8988T (cell line): ENCODE data around the gene AIG1.
A peak's percentile ranks its signal among the peaks of the same experiment; 100 is the strongest.
"Not testable (repeated sequence)": the region's sequence is repeated elsewhere in the genome, so short reads cannot be mapped to it uniquely, and the experiment has no call there.

Experiments used
- DNase-seq: peaks from one replicate; pipeline ENCODE4 v3.0.0; 2011

AIG1 gene

DNA sequence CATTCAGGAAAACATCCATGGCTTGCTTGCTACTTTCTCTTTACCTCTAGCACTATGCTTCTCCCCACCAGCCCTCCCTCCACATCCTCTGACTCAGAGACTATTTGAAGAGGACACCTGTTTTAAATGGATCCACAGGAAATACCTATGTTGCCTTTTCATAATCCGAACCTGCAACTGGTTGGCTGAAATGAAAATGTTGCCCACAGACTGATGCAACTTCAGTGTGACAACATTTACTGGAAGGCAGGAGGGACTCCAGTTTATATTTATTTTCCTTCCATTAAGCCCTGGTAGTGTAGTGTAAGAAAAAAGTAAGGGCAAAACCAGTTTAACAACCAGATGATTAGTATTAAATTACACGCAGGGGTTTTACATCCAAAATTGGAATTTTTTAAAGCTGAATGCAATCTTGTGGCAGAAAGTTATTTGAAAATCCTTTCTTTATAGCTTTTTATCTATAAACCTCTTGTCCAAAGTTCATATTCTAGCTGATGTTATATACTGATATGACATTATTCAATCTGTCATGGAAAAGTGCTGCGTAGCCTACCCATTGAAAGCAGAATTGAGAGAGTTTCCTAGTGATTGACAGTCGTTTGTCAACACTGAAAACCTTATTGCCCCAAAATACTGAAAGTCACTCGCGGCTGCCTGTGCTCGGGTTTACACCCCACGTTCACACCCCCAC, 881 bp upstream of the AIG1 start:
- no peak for DNase-seq

DNA sequence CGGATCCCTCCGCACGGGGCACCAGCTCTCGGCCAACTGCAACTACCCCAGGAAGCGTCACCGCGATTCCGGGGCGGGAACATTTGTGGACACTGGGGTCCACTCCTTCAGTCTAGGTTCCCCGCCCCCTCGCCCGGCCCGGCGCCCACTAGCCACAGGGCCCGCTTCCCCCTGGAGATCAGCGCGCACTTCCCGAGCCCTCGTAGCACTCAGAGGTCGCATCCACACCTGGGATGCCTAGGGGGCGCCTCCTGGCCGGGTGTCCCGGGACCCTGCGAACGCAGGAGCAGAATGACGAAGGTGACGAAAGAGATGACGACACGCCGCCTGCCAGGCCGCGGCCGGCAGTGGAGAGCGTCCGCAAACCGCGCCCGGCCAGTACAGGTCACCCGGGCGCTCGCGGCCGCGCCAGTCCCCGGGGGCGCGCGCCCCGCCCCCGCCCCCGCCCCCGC, 309 bp upstream of the AIG1 start:
- peak; percentile 82 for DNase-seq

DNA sequence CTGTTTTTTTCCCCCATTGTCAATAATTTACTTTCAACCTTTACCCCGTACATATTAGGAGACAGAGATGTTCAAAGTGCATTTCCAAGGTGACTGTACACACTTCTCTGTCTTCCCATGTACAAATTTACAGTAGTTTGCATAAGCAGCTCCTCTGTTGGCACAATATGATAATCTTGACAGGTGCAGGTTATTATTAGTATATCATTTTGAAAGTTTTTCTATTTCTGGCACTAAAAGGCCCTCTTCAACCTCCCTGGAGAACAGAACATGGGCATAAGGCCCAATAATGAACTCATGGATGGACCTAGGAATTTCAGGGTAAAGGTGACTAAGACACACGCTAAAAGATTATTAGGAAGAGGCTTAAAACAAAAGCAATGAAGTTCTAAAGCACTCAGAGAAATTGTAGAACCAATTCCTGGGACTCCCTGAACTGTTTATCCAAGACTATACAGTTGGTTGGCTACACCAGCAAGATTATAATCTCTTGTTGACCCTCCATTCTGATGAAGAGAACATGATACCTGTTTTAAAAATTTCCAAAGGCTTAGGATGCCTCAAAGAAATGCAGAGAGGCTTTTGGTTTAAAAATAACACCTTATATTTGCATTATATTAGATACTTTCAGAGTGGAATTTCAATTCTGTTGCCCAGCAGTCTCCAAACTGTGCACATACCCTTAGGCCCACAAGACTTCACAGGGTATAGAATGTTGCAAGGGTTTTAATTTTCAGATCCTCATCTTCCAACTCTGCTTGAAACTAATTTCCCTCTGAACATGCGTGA, 1.1 kb downstream of the AIG1 start:
- DNase-seq, result no peak

DNA sequence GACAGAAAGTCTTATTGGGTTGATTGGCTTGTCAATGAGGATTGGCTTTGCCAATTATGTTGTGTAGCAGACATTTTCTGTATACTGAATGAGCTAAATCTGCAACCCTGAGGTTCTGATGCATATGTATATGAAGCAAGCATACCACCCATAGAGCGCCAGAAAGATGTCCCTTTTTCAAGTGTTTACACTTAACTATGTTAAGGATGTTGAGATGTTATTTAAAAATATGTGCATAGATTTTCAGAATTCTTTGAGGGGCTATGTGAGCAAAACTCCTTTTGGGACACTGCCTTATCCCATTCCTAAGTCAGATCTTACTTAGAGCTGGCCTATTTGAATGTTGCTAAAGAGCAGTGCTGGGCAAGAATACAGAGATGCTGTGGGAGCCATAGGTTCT, 1.9 kb downstream of the AIG1 start:
- DNase-seq, result no peak

DNA sequence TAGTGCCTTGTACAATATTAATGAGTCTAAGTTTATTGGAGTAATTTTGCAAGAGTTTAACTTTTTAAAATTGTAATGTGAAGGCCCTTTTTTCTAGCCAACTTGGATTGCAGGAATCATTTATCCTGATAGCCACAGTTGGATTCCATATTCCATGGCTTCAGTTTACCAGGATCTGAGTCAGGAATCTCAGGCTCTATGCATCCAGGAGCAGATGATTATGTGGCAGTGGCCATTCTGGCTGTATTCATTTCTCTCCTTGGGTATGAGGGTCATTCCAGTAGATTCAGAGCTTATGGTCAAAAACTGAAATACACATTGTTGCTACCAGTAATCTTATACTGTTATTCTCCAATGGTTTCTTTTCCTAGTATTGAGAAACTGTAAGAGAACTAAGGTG, 2.9 kb downstream of the AIG1 start:
- DNase-seq, result no peak

DNA sequence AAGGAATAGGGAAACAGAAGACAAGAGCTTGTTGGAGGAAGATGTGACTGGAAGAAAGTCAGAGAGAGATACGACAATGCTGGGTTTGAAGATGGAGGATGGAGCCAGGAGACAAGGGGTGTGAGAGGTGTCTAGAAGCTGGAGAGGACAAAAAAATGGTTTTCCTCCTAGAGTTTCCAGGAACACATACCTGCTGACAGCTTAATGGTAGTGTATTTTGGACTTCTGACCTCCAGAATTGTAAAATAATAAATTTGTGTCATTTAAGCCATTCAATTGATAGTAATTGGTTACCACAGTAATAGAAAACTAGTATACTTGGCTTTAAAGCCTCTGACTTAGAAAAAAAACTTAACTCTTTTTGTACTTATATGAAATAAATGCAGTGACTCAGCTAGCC, 3.6 kb downstream of the AIG1 start:
- no peak for DNase-seq

DNA sequence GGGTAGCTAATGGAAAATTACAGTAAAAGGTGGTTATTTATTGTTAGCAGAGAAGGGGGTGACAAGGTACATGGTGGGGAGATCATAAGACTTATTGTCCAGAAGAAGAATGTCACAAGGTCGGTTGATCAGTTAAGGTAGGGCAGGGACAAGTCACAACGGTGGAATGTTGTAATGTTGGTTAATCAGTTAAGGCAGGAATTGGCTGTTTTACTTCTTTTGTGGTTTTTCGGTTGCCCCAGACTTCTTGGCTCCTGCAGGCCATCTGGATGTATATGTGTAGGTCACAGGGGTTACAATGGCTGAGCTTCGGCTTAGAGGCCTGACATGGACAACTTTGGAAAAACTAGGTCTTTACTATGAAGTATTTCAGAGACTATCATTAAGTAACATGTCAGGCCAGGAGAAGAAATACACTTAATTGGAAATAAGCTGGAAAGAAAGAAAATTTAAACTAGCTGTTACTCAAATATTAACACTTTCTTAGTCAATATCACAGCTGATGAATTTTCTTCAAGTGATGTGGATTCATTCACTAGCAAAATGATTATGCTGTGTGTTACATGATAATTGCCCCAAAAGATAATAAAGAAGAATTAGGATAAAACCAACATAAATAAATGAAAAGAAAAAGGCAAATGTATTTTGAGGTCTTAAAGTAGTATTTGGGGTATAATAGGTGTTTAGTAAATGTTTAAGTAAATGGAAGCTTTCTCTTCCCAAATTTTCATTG, 4.4 kb downstream of the AIG1 start:
- no peak for DNase-seq

DNA sequence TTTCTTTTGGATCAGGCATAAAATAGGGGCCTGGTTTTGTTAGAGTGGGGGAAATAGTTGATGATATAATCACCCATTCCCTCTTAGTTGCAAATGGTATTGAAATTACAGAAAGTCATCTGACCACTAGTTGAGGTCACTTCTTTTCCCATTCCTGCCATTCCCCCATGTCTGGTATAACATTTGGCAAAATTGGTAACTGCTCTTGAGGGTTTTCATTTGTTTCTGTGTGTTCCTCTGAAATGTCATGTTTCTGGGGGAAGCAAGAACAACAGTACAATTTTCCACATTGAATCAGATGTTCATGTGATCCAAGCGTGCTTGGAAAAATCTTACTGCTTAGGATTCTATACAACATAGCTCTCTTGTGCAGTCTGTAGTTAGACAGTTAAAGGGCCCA, 7.3 kb downstream of the AIG1 start:
- no peak for DNase-seq

DNA sequence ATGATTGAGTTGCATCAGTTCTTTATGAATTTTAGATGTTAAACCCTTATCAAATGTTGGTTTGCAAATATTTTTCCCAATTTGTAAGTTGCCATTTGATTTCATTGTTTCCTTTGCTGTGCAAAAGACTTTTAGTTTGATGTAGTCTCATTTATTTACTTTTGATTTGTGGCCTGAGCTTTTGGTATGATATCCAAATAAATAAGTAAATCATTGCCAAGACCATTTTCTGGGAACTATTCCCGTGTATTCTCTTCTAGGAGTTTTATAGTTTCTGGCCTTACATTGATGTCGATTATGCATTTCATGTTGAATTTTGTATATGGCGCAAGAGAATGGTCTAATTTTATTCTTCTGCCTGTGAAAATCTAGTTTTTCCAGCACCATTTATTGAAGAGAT, 13.4 kb downstream of the AIG1 start:
- DNase-seq, result no peak

DNA sequence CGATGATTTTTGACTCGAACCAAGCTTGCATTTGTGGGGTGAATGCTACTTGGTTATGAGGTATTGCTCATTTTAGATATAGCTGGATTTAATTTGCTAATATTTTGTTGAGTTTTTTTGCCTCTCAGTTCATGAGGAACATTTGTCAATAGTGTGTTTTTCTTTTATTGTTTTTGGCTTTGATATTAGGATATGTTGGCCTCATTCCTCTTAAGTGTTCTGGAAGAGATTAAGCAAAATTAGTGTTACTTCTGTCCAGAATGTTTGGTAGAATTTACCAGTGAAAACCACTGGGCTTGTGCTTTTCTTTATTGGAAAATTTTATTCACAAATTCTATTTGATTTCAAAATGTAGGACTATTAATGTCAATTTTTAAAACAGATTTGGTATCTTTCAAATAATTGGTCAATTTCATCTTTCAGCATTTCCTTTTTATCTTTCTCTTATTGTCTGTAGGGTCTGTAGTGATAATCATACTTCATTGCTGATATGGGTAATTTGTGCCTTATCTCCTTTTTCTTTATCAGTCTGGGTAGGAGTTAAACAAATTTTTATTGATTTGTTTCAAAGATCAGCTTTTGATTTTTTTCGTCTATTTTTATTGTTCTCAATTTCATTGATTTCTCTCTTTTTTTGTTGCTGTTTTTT, 14.1 kb downstream of the AIG1 start:
- DNase-seq, result no peak

DNA sequence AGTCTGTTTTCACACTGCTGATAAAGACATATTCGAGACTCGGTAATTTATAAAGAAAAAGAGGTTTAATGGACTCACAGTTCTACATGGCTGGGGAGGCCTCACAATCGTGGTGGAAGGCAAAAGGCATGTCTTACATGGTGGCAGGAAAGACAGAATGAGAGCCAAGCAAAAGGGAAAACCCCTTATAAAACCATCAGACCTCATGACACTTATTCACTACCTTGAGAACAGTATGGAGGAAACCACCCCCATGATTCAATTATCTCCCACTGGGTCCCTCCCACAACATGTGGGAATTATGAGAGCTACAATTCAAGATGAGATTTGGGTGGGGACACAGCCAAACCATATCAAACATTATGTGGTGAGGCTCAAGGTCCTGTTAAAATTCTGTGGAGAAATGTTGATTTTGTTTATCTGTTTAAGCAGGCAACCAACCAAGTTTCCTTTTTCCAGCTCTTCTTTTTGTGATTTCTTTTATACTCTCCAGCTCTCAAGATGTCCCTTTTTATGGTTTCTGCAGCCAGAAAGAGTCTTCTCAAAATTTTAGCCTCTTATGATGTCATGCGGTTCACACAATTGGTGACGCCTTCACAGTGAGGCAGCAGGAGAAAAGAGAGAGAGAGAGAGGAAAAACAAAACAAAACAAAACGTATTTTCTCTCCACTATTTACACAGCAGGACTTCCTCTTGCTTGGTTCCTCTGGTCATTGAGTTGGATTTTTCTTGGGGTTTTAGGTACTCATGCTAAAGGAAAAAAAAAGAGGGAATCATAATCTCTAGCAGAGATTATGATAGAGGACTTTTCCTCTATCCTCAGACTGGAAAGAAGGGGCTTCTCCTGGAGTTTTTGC, 18.0 kb downstream of the AIG1 start:
- DNase-seq, result no peak

DNA sequence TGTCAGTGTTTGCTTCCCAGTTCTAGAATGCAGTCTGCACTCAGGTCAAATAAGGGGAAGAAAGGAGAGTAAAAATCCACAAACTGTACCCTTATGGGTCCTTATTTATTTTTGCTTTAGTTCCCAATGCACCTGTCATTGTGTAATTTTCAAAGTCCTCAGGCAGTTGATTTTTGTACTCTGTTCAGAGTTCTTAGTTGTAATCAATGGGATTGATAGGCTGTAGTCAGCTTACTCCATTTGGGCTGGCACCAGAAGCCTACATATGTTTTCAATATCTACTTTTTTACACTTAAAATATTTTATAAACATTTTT, 18.6 kb downstream of the AIG1 start:
- DNase-seq, result no peak

DNA sequence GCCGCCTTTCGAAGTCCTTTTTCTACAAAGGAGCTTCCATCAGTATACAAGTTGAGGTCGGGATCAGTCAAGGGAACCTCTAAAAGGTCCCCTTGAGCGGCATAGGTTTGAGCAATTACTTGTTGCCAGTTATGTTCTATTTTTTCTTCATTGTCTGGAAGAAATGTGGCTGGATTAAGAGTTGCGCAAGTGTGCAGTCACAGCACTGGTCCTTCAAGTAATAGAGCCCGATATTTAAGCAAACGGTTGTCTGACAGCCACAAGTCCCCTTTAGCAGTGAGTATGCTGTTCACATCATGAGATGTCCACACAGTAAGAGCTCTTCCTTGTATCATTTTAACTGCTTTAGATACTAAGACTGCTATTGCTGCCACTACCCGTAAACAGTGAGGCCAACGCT, 21.6 kb downstream of the AIG1 start:
- DNase-seq, result not testable (repeated sequence)

DNA sequence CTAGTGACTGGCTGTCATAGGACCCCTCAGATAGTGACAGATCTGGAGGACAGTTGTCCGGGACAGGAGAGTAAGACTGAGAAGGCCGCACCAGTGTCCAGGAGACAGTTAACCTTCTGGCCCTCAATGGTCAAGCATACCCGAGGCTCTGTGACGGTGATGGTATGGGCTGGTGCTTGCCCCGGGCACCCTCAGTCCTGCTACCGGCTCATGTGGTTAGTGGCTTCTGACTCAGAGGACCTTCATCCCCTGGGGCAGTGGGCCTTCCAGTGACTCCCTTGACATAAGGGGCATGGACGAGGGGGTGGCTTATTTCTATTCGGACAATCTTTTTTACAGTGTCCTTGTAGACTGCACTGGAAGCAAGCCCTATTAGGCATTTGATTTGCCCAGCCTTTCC, 23.3 kb downstream of the AIG1 start:
- DNase-seq, result not testable (repeated sequence)

DNA sequence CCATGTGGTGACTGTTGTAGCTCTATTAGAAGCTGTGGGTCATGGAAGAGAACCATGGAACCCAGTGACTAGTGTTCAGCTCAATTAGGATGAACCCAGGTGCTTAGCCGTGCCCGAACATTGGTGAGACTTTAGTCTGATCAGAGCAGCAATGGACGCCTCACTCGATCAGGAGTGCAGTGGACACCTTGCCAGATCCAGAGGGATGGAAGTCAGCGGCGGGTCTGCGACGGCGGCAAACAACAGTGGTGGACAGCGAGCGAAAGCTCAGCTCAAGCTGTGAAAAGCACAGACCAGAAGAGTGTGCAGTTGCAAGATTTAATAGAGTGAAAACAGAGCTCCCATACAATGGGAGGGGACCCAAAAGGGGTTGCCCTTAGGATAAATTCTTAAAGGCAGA, 26.6 kb downstream of the AIG1 start:
- not testable (repeated sequence) for DNase-seq

DNA sequence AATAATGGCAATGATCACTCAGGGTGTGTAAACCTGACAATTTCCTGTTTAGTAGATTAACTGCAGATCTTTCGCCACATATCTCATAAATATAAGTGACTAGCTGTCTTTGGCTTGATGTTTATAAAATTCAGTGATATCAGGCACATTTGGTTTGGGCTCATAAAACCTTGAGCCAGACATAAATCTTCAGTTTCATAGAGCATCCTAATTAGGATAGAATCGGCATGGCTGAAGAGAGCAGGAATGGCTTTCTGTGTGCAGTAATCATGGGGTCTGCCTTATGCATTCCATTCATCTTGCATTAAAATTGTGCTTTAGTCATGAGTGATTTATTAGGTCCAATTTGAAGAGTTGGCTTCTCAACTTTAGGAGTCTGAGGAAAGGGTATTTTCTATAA, 27.2 kb downstream of the AIG1 start:
- no peak for DNase-seq

DNA sequence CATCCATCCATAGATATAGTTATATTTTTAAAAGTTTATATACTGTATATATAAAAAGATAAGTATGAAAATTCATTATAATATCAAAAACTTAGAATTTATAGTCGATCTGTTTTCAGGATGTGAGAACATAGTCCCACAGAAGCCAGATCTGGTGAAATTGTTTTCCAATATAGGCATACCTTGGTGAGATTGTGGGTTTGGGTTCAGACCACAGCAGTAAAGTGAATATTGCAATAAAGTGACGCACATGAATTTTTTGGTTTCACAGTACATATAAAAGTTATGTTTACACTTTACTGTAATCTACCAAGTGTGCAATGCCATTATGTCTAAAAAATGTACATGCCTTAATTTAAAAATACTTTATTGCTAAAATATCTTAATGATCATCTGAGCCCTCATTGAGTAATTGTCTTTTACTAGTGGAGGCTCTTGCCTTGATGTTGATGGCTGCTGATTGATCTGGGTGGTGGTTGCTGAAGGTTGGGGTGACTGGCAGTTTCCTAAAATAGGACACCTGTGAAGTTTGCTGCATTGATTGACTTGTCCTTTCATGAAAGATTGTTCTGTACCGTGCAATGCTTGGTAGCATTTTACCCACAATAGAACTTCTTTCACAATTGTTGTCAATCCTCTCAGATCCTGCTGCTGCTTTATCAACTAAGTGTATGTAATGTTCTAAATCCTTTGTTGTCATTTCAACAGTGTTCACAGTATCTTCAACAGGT, 29.8 kb downstream of the AIG1 start:
- DNase-seq, result no peak

DNA sequence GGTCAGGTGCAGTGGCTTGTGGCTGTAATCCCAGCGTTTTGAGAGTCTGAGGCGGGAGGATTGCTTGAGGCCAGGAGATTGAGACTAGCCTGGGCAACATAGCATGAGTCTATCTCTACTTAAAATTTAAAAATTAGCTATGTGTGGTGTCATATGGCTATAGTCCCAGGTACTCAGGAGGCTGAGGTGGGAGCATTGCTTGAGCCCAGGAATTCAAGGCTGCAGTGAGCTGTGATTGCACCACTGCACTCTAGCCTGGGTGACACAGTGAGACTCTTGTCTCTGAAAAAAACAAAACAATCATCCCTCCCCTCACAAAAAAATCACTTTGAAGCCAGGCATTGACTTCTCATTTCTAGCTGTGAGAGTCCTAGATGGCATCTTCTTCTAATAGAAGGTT, 32.1 kb downstream of the AIG1 start:
- DNase-seq, result no peak

DNA sequence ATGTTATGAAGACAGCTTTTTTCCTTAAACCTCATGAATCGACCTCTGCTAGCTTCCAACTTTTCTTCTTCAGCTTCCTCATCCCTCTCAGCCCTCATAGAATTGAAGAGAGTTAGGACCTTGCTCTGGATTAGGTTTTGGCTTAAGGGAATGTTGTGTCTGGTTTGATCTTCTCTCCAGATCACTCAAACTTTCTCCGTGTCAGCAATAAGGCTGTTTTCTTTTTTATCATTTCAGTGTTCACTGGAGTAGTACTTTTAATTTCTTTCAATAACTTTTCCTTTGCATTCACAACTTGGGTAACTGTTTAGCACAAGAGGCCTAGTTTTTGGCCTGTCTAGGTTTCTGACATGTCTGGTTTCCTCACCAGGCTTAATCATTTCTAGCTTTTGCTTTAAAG, 32.6 kb downstream of the AIG1 start:
- DNase-seq, result no peak

DNA sequence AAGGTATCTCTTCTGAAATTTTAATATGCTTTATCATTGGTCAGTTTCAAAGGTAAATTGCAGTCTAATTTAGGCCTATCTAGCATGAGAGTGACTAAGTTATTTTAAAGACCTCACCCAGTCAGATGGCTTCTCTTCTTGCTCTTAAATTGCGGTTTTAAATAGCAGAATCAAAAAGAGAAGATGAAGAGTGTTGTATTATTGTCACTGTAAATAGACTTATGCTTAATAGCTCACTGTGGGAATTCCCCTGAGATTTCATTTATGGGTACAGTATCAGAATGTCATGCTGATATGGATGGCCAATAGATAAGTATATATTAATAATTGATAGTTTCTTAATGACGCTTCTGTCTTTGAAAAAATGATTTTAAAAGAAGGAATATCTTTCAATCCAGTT, 35.7 kb downstream of the AIG1 start:
- no peak for DNase-seq

DNA sequence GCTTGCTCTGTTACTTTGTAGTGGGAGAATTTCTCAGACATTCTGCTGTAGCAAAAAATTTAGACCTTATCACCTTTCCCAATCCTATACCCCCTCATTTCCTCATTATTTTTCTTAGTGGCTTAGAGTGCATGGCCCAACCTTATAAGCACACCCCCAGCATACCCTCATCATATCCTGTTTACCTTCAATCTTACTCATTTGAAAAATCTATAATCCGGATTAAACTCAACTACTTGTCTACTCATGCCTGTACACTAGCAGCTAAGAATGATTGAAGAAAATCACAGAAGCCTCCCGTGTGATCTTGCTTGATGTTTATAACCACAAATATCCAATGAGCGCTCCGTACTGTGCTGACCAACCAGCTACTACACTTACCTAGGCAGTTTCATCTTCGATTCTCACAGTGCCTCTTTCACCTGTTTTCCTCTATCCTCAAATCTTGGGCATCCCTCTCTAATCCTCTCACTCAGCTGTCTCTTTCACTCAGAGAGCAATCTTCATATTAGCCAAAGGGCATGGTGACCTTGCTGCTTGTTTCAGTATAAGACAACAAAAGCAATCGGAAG, 36.6 kb downstream of the AIG1 start:
- no peak for DNase-seq
